Keratinocyte (primary cell): Measurements from ENCODE around the gene RTN1. TPM values are rescaled to one million over a fixed set of nuclear protein-coding genes. Genes with fewer than 3 reads are reported as not detected.

Experiments
- DNase-seq: peaks from one replicate; pipeline ENCODE4 v3.0.0-alpha.2; 2011; ENCODE audit warnings: low read depth, missing footprints, low spot score
- FAIRE-seq: peaks from 2 replicates; lab custom pipeline; 2011; peaks lifted over from hg19 to GRCh38; lab: Jason Lieb, UNC
- H2AFZ ChIP-seq: 2 replicates; pipeline ENCODE4 v1.6.0; 2012; ENCODE audit warnings: low read length, control low read depth, inconsistent platforms; ENCODE audit not compliant: control insufficient read depth
- H3K27ac ChIP-seq: 2 replicates; pipeline ENCODE4 v1.5.1; 2011; ENCODE audit warnings: low read length; ENCODE audit not compliant: control insufficient read depth, insufficient read depth
- H3K27me3 ChIP-seq: 3 replicates; pipeline ENCODE4 v1.6.0; 2011; ENCODE audit warnings: low read length; ENCODE audit not compliant: control insufficient read depth, insufficient read depth; ENCODE audit errors: extremely low read depth
- H3K36me3 ChIP-seq, 2 experiments: 2 replicates in 1 of 2; 3 replicates in 1 of 2; pipeline ENCODE4 v1.5.1; 2011; ENCODE audit warnings: low read length in 2 of 2, mild to moderate bottlenecking in 1 of 2; ENCODE audit not compliant: control insufficient read depth in 2 of 2, insufficient read depth in 2 of 2; ENCODE audit errors: extremely low read depth in 1 of 2
- H3K4me1 ChIP-seq: 3 replicates; pipeline ENCODE4 v1.5.1; 2011; ENCODE audit warnings: low read length; ENCODE audit not compliant: control insufficient read depth, insufficient read depth; ENCODE audit errors: extremely low read depth
- H3K4me2 ChIP-seq: 3 replicates; pipeline ENCODE4 v1.6.0; 2011; ENCODE audit warnings: low read depth, low read length; ENCODE audit not compliant: control insufficient read depth, insufficient read depth; ENCODE audit errors: extremely low read depth
- H3K4me3 ChIP-seq, 3 experiments: fragments of 200-600 bp in 1 of 3; sonication (generic) in 1 of 3; 2 replicates in 2 of 3; 3 replicates in 1 of 3; pipeline ENCODE4 v1.5.1; 2011 to 2016; ENCODE audit warnings: low read length in 3 of 3, mild to moderate bottlenecking in 3 of 3, control low read depth in 2 of 3, inconsistent platforms in 1 of 3, low read depth in 1 of 3, mixed read lengths in 1 of 3, mixed run types in 1 of 3, moderate library complexity in 1 of 3; ENCODE audit not compliant: control insufficient read depth in 2 of 3, insufficient read depth in 2 of 3; ENCODE audit errors: extremely low read depth in 1 of 3
- H3K79me2 ChIP-seq: 2 replicates; pipeline ENCODE4 v1.6.0; 2012; ENCODE audit warnings: low read length; ENCODE audit not compliant: control insufficient read depth, insufficient read depth
- H3K9ac ChIP-seq: 3 replicates; pipeline ENCODE4 v1.6.0; 2011; ENCODE audit warnings: low read length; ENCODE audit not compliant: control insufficient read depth, insufficient read depth; ENCODE audit errors: extremely low read depth
- H3K9me1 ChIP-seq: 3 replicates; pipeline ENCODE4 v1.6.0; 2011; ENCODE audit warnings: low read length; ENCODE audit not compliant: control insufficient read depth, insufficient read depth; ENCODE audit errors: extremely low read depth
- H3K9me3 ChIP-seq: 2 replicates; pipeline ENCODE4 v1.5.1; 2012; ENCODE audit warnings: low read depth, low read length; ENCODE audit not compliant: control insufficient read depth
- H4K20me1 ChIP-seq: 3 replicates; pipeline ENCODE4 v1.6.0; 2011; ENCODE audit warnings: low read length; ENCODE audit not compliant: control insufficient read depth, insufficient read depth; ENCODE audit errors: extremely low read depth
- CTCF ChIP-seq, 3 experiments: IDR thresholded peaks in 1 of 3; conservative IDR thresholded peaks in 1 of 3; optimal IDR thresholded peaks in 1 of 3; 2 replicates in 2 of 3; 3 replicates in 1 of 3; pipeline versions ENCODE3 to v1.5.1; 2011; ENCODE audit warnings: low read length in 3 of 3, mild to moderate bottlenecking in 3 of 3, moderate library complexity in 2 of 3, control low read depth in 1 of 3, inconsistent platforms in 1 of 3; ENCODE audit not compliant: insufficient read depth in 2 of 3; ENCODE audit errors: extremely low read depth in 1 of 3
- EZH2 ChIP-seq: IDR thresholded peaks from one replicate; pipeline ENCODE4 v1.6.1; 2012; ENCODE audit warnings: inconsistent platforms, mild to moderate bottlenecking, low read length, moderate library complexity
- dilution Hi-C: fragments of 300-500 bp; cut with MboI; formaldehyde crosslinking; loops from one replicate; pipeline ENCODE4 v1.7.0; 2020; ENCODE audit warnings: low sequenced_read_pairs; ENCODE audit not compliant: extremely low pct_ligation_motif_present
- polyA plus RNA-seq, 5 experiments: library from polyadenylated mRNA; depleted of rRNA in 3 of 5; stranded (reverse) in 3 of 5; stranded (forward) in 1 of 5; unstranded in 1 of 5; fragments of >200 nt; gene quantifications; 1 replicate in 1 of 5; 2 replicates in 3 of 5; 3 replicates in 1 of 5; pipeline versions ENCODE4 v1.2.1 to v1.2.3, GENCODE V29; 2011 to 2012; ENCODE audit warnings: missing spikeins in 2 of 5, low read depth in 1 of 5, low replicate concordance in 1 of 5

RTN1 gene
- polyA plus RNA-seq, 1 donor (not counting 4 experiments of a cell fraction or from before 2014, with no cell fraction given), result 0.05 TPM

- Histone ChIP-seq H3K27me3 (peaks cover 10% of the 10 kb centered on the region), H3K36me3 (no peaks in the 10 kb centered on the region), H3K4me1 (peaks cover 5% of the 10 kb centered on the region), H3K4me3 (no peak overlapping the region), H4K20me1 (no peaks in the 10 kb centered on the region), H3K79me2 (no peaks in the 10 kb centered on the region), H3K27ac (no peak overlapping the region), H3K9me3 (no peaks in the 10 kb centered on the region), H3K9me1 (no peaks in the 10 kb centered on the region), H3K4me2 (no peak overlapping the region), H3K9ac (no peak overlapping the region), H2AFZ (no peak overlapping the region)
- no peak for TF ChIP-seq CTCF (optimal IDR thresholded peaks at IDR 0.05 in 1 of 3, IDR thresholded peaks at IDR 0.05 in 1 of 3, conservative IDR thresholded peaks at IDR 0.05 in 1 of 3; ENCODE audit: extremely low read depth in 1 of 3, insufficient read depth in 2 of 3, low read length in 3 of 3)
- no peak for TF ChIP-seq EZH2
- DNase-seq (no peak), FAIRE-seq (no peak)
- dilution Hi-C loops, result no loop called here
These were observed 289.7 kb downstream of the RTN1 start for GRCh38 chr14:59580911-59581310.

- no peaks in the 10 kb centered on the region for H3K9me3 ChIP-seq
- H3K27ac ChIP-seq, result no peak within 1 kb of the TSS
- H4K20me1 ChIP-seq, result no peaks in the 10 kb centered on the region
- peaks cover 5% of the 10 kb centered on the region for H3K4me1 ChIP-seq
- FAIRE-seq (no peak), DNase-seq (peak; percentile 15)
- H3K9me1 ChIP-seq, result no peaks in the 10 kb centered on the region
- peak within 1 kb of the TSS; percentile 20 to 53 (median 48) for H3K4me3 ChIP-seq
- TF ChIP-seq EZH2, result no peak
- TF ChIP-seq CTCF (optimal IDR thresholded peaks at IDR 0.05 in 1 of 3, IDR thresholded peaks at IDR 0.05 in 1 of 3, conservative IDR thresholded peaks at IDR 0.05 in 1 of 3; ENCODE audit: extremely low read depth in 1 of 3, insufficient read depth in 2 of 3, low read length in 3 of 3), result peak; percentile 77 to 87 (median 83)
- H3K36me3 ChIP-seq, result no peaks in the 10 kb centered on the region
- no peak within 1 kb of the TSS for H3K9ac ChIP-seq
- H3K79me2 ChIP-seq, result no peaks in the 10 kb centered on the region
- peak within 1 kb of the TSS; percentile 78 for H3K4me2 ChIP-seq
- peaks cover 16% of the 10 kb centered on the region for H3K27me3 ChIP-seq
- dilution Hi-C loops, result no loop called here
- H2AFZ ChIP-seq, result peak within 1 kb of the TSS; percentile 66
These were observed 294.0 kb downstream of the RTN1 start, which contains the start of gene CCDC175 for GRCh38 chr14:59576332-59577294. TSS of gene CCDC175 (minus strand) at chr14:59576812. CDS start at chr14:59576775, 37 bp downstream.
